Skeletal muscle tissue (tissue), 4 donors: ENCODE measurements around the gene MYH6. TPM values are rescaled to one million over a fixed set of nuclear protein-coding genes. Genes with fewer than 3 reads are reported as not detected.

Experiments used
- H3K27ac ChIP-seq: one replicate; pipeline ENCODE4 v1.7.0; 2013; ENCODE audit warnings: mild to moderate bottlenecking, low read depth, low read length, inconsistent platforms
- H3K27me3 ChIP-seq, 3 donors: one replicate each; pipeline ENCODE4 v1.7.0; 2013; ENCODE audit warnings: low read length in 3 of 3; ENCODE audit not compliant: control insufficient read depth in 3 of 3, insufficient read depth in 3 of 3
- H3K36me3 ChIP-seq, 3 donors: one replicate each; pipeline ENCODE4 v1.7.0; 2013; ENCODE audit warnings: low read length in 3 of 3; ENCODE audit not compliant: control insufficient read depth in 3 of 3, insufficient read depth in 3 of 3
- H3K4me1 ChIP-seq, 3 donors: one replicate each; pipeline ENCODE4 v1.7.0; 2013; ENCODE audit warnings: low read length in 3 of 3, mild to moderate bottlenecking in 3 of 3; ENCODE audit not compliant: control insufficient read depth in 3 of 3, insufficient read depth in 3 of 3
- H3K4me3 ChIP-seq, 3 donors: one replicate each; pipeline ENCODE4 v1.7.0; 2013; ENCODE audit warnings: low read length in 3 of 3
- H3K9ac ChIP-seq, 3 donors: one replicate each; pipeline ENCODE4 v1.7.0; 2013; ENCODE audit warnings: low read length in 3 of 3, mild to moderate bottlenecking in 3 of 3, moderate library complexity in 2 of 3, low read depth in 1 of 3
- H3K9me3 ChIP-seq, 3 donors: one replicate each; pipeline ENCODE4 v1.7.0; 2013; ENCODE audit warnings: low read length in 3 of 3; ENCODE audit not compliant: control insufficient read depth in 3 of 3
- total RNA-seq: library from RNA; depleted of rRNA; stranded (reverse); fragments of >200 nt; gene quantifications from one replicate; pipeline ENCODE4 v1.2.3, GENCODE V29; 2014
- donor health status: Osteomylitis.

MYH6 gene
- total RNA-seq, 1 donor from 2014 or later, result 2.1 TPM

- H3K27ac ChIP-seq, result no peak overlapping the region
- H3K27me3 ChIP-seq, result peaks cover 0 to 4% (median 4%) of the 10 kb centered on the region in 3 donors
- H3K4me3 ChIP-seq, result no peak overlapping the region
- peaks cover 0 to 12% (median 0%) of the 10 kb centered on the region in 3 donors for H3K4me1 ChIP-seq
- H3K9ac ChIP-seq, result no peak overlapping the region
- no peaks in the 10 kb centered on the region for H3K9me3 ChIP-seq
- peaks cover 19 to 82% (median 65%) of the 10 kb centered on the region in 3 donors for H3K36me3 ChIP-seq
Observed at GRCh38 chr14:23416801-23417200, 8.7 kb upstream of the MYH6 start.

GRCh38 chr14:23415821-23416778, 8.0 kb upstream of the MYH6 start:
- H3K9me3 ChIP-seq, result no peaks in the 10 kb centered on the region
- H3K27ac ChIP-seq, result no peak overlapping the region
- peaks cover 0 to 4% (median 4%) of the 10 kb centered on the region in 3 donors for H3K27me3 ChIP-seq
- peaks cover 0 to 12% (median 0%) of the 10 kb centered on the region in 3 donors for H3K4me1 ChIP-seq
- peaks cover 18 to 77% (median 63%) of the 10 kb centered on the region in 3 donors for H3K36me3 ChIP-seq
- H3K9ac ChIP-seq, result no peak overlapping the region
- no peak overlapping the region for H3K4me3 ChIP-seq

- Histone ChIP-seq H3K27ac (no peak overlapping the region), H3K9me3 (no peaks in the 10 kb centered on the region), H3K36me3 (peaks cover 18 to 69% (median 54%) of the 10 kb centered on the region in 3 donors)
Observed at GRCh38 chr14:23414906-23415820, 7.1 kb upstream of the MYH6 start.

GRCh38 chr14:23414254-23414653, 6.2 kb upstream of the MYH6 start:
- Histone ChIP-seq H3K4me3 (no peak overlapping the region), H3K36me3 (peaks cover 16 to 65% (median 49%) of the 10 kb centered on the region in 3 donors), H3K27ac (no peak overlapping the region), H3K9ac (peak overlapping the region in 1 of 3 donors; percentile 50), H3K27me3 (peaks cover 0 to 7% (median 4%) of the 10 kb centered on the region in 3 donors), H3K4me1 (peaks cover 0 to 15% (median 0%) of the 10 kb centered on the region in 3 donors), H3K9me3 (no peaks in the 10 kb centered on the region)

More at GRCh38 chr14:23414906-23415820, 7.1 kb upstream of the MYH6 start:
- H3K9ac ChIP-seq, result peak overlapping the region in 1 of 3 donors; percentile 19
- peaks cover 0 to 12% (median 0%) of the 10 kb centered on the region in 3 donors for H3K4me1 ChIP-seq
- no peak overlapping the region for H3K4me3 ChIP-seq
- peaks cover 0 to 7% (median 4%) of the 10 kb centered on the region in 3 donors for H3K27me3 ChIP-seq

GRCh38 chr14:23413681-23414080, 5.6 kb upstream of the MYH6 start:
- Histone ChIP-seq H3K27me3 (peaks cover 0 to 7% (median 3%) of the 10 kb centered on the region in 3 donors), H3K9ac (peak overlapping the region in 1 of 3 donors; percentile 50), H3K4me1 (peaks cover 0 to 16% (median 0%) of the 10 kb centered on the region in 3 donors), H3K27ac (no peak overlapping the region), H3K36me3 (peaks cover 11 to 59% (median 44%) of the 10 kb centered on the region in 3 donors), H3K9me3 (no peaks in the 10 kb centered on the region), H3K4me3 (no peak overlapping the region)

- Histone ChIP-seq H3K4me1 (peaks cover 0 to 23% (median 0%) of the 10 kb centered on the region in 3 donors), H3K9ac (peak overlapping the region in 1 of 3 donors; percentile 54), H3K27ac (peak overlapping the region; percentile 2), H3K36me3 (peaks cover 8 to 43% (median 33%) of the 10 kb centered on the region in 3 donors), H3K4me3 (no peak overlapping the region), H3K9me3 (no peaks in the 10 kb centered on the region), H3K27me3 (peaks cover 0 to 10% (median 0%) of the 10 kb centered on the region in 3 donors)
Observed at GRCh38 chr14:23411563-23412525, 3.8 kb upstream of the MYH6 start.

- Histone ChIP-seq H3K9ac (peak overlapping the region in 1 of 3 donors; percentile 62), H3K27me3 (peaks cover 0 to 15% (median 0%) of the 10 kb centered on the region in 3 donors), H3K36me3 (peaks cover 0 to 39% (median 27%) of the 10 kb centered on the region in 3 donors), H3K27ac (peak overlapping the region; percentile 54), H3K4me3 (no peak overlapping the region), H3K9me3 (no peaks in the 10 kb centered on the region), H3K4me1 (peaks cover 0 to 21% (median 0%) of the 10 kb centered on the region in 3 donors)
Observed at GRCh38 chr14:23409966-23410635, 2.0 kb upstream of the MYH6 start.

GRCh38 chr14:23409475-23409874, 1.4 kb upstream of the MYH6 start:
- H3K4me3 ChIP-seq, result no peak overlapping the region
- H3K9me3 ChIP-seq, result no peaks in the 10 kb centered on the region
- H3K27me3 ChIP-seq, result peaks cover 0 to 15% (median 0%) of the 10 kb centered on the region in 3 donors
- H3K27ac ChIP-seq, result peak overlapping the region; percentile 54
- H3K9ac ChIP-seq, result no peak overlapping the region
- H3K4me1 ChIP-seq, result peaks cover 0 to 21% (median 0%) of the 10 kb centered on the region in 3 donors
- H3K36me3 ChIP-seq, result peaks cover 0 to 39% (median 26%) of the 10 kb centered on the region in 3 donors
